ENCODE results near the gene FN3K. TPM values are rescaled to one million over a fixed set of nuclear protein-coding genes. Genes with fewer than 3 reads are reported as not detected.
A peak's percentile ranks its signal among the peaks of the same experiment; 100 is the strongest.

The FN3K gene
- total RNA-seq, result 1.9 and 2.7 TPM in 2 replicates

- Mint-ChIP-seq H3K36me3 (ENCODE audit: low read depth) (peaks cover 26% of the 10 kb centered on the region), H3K27ac (no peak within 1 kb of the TSS), H3K9me3 (peaks cover 9% of the 10 kb centered on the region), H3K27me3 (ENCODE audit: insufficient read depth) (no peaks in the 10 kb centered on the region), H3K4me3 (peak within 1 kb of the TSS; percentile 65), H3K4me1 (ENCODE audit: low read depth) (no peaks in the 10 kb centered on the region)
- intact Hi-C loops (cut with micrococcal nuclease), result loop anchor here (1.0 kb wide), 1 partner anchor 19 kb away; the partner anchor contains the start of gene FN3KRP
- DNase-seq (ENCODE audit: low spot score), result peak; percentile 26
Measured at GRCh38 chr17:82734987-82735866, at the start of gene FN3K. TSS of gene FN3K (plus strand) at chr17:82735615. CDS start at chr17:82735637, 22 bp downstream.

DNA sequence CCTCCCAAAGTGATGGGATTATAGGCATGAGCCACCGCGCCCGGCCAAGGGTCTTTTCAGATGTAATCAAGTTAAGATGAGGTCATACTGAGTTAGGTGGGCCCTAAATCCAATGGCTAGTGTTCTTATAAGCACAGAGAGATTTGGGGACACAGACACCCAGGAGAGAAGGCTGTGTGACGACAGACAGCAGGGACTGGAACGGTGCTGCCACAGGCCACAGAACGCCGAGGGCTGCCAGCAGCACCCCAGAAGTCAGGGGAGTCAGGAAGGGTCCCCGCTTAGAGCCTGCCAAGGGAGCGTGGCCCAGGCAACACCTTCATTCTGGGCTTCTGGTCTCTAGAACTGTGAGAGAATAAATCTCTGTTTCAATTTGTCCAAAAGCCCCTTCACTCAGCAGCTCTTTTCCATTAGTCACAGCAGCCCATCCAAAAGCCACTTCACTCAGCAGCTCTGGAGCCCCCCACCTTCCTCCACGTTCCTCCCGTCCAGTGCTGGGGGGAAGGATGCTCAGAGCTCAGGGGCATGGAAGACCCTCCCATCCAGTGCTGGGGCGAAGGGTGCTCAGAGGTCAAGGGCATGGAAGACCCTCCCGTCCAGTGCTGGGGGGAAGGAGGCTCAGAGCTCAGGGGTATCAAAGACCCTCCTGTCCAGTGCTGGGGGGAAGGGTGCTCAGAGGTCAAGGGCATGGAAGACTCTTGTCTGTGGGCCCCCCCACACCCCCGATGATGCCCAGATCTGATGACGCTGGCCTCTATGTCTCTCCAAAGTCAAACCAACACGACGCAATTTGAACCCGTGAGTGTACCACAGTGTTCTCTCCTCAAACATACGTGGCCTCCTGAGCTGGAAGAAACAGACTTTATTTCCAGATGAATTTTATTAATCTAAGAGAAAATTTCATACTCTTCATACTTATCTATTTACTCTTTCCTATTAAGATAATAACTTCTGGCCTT, 48.8 kb upstream of the FN3K start:
- intact Hi-C loops (cut with micrococcal nuclease), result no loop called here
- H3K27ac Mint-ChIP-seq, result no peak overlapping the region
- no peaks in the 10 kb centered on the region for H3K36me3 Mint-ChIP-seq (ENCODE audit: low read depth)

DNA sequence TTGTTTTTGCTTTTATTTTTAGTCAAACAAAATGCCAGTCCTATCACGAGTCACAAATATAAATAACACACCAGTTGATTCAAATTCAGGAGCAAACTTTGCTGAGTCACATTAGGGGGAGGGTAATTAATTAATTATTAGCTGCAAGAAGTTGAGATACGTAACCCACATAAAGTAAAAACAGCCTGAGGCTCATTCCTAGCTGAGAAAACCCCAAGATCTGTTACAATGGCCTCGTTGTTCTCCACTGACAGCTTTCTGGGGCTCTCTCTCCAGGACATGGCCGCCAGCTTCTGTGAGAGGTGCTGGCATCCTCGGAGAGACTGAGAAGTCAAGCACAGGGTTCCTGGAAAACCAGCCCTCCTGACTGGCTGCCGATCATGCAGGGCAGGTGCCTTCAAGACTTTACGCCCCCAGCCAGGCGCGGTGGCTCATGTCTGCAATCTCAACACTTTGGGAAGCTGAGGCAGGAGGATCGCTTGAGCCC, 48.0 kb upstream of the FN3K start:
- intact Hi-C loops (cut with micrococcal nuclease), result no loop called here
- Mint-ChIP-seq H3K36me3 (ENCODE audit: low read depth) (no peaks in the 10 kb centered on the region), H3K27ac (no peak overlapping the region), H3K4me1 (ENCODE audit: low read depth) (peaks cover 7% of the 10 kb centered on the region), H3K4me3 (no peak overlapping the region), H3K27me3 (ENCODE audit: insufficient read depth) (no peaks in the 10 kb centered on the region), H3K9me3 (peaks cover 1% of the 10 kb centered on the region)
- no peak for DNase-seq (ENCODE audit: low spot score)

More for the DNA sequence above, 48.8 kb upstream of the FN3K start:
- H3K4me1 Mint-ChIP-seq (ENCODE audit: low read depth), result peaks cover 7% of the 10 kb centered on the region
- no peak overlapping the region for H3K4me3 Mint-ChIP-seq
- H3K27me3 Mint-ChIP-seq (ENCODE audit: insufficient read depth), result no peaks in the 10 kb centered on the region
- no peak for DNase-seq (ENCODE audit: low spot score)
- H3K9me3 Mint-ChIP-seq, result peaks cover 9% of the 10 kb centered on the region

GRCh38 chr17:82687871-82688270, 47.5 kb upstream of the FN3K start:
- no peak for DNase-seq (ENCODE audit: low spot score)
- H3K27ac Mint-ChIP-seq, result no peak overlapping the region
- intact Hi-C loops (cut with micrococcal nuclease), result no loop called here
- no peaks in the 10 kb centered on the region for H3K36me3 Mint-ChIP-seq (ENCODE audit: low read depth)
- no peak overlapping the region for H3K4me3 Mint-ChIP-seq
- no peaks in the 10 kb centered on the region for H3K9me3 Mint-ChIP-seq
- H3K27me3 Mint-ChIP-seq (ENCODE audit: insufficient read depth), result no peaks in the 10 kb centered on the region
- peaks cover 7% of the 10 kb centered on the region for H3K4me1 Mint-ChIP-seq (ENCODE audit: low read depth)

- Mint-ChIP-seq H3K9me3 (peaks cover 6% of the 10 kb centered on the region), H3K36me3 (ENCODE audit: low read depth) (no peaks in the 10 kb centered on the region), H3K27me3 (ENCODE audit: insufficient read depth) (no peaks in the 10 kb centered on the region), H3K4me1 (ENCODE audit: low read depth) (peaks cover 7% of the 10 kb centered on the region), H3K4me3 (no peak overlapping the region), H3K27ac (no peak overlapping the region)
- no peak for DNase-seq (ENCODE audit: low spot score)
- intact Hi-C loops (cut with micrococcal nuclease), result no loop called here
Measured at GRCh38 chr17:82689077-82689476, 46.3 kb upstream of the FN3K start.

GRCh38 chr17:82690786-82691489, 44.5 kb upstream of the FN3K start:
- DNase-seq (ENCODE audit: low spot score), result no peak
- H3K27me3 Mint-ChIP-seq (ENCODE audit: insufficient read depth), result peaks cover 2% of the 10 kb centered on the region
- H3K27ac Mint-ChIP-seq, result no peak overlapping the region
- intact Hi-C loops (cut with micrococcal nuclease), result no loop called here
- no peaks in the 10 kb centered on the region for H3K36me3 Mint-ChIP-seq (ENCODE audit: low read depth)
- peaks cover 18% of the 10 kb centered on the region for H3K9me3 Mint-ChIP-seq
- H3K4me3 Mint-ChIP-seq, result no peak overlapping the region
- peaks cover 7% of the 10 kb centered on the region for H3K4me1 Mint-ChIP-seq (ENCODE audit: low read depth)

- intact Hi-C loops (cut with micrococcal nuclease), result no loop called here
- H3K4me1 Mint-ChIP-seq (ENCODE audit: low read depth), result peaks cover 7% of the 10 kb centered on the region
- H3K4me3 Mint-ChIP-seq, result no peak overlapping the region
- no peak overlapping the region for H3K27ac Mint-ChIP-seq
- H3K27me3 Mint-ChIP-seq (ENCODE audit: insufficient read depth), result peaks cover 8% of the 10 kb centered on the region
- H3K9me3 Mint-ChIP-seq, result peaks cover 18% of the 10 kb centered on the region
- no peak for DNase-seq (ENCODE audit: low spot score)
- no peaks in the 10 kb centered on the region for H3K36me3 Mint-ChIP-seq (ENCODE audit: low read depth)
Measured at GRCh38 chr17:82691714-82692113, 43.7 kb upstream of the FN3K start.

DNA sequence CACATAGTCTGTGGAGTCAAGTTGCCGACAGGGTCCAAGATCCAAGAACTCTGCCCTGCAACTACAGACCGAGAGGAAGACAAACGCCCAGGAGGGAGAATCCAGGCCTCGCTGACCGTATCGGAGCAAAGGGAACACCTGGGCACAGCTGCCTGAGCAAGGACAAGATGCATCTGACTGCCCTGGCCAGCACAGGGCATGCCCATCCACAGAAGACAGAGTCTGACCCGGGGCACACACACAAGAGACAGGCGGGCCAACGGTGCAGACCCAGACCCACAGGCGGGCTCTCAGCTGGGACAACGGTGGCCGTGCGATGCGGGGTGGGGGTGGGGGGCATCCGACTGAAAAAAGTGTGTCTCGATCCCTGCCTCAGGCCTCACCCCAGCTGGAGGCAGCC, 43.1 kb upstream of the FN3K start:
- Mint-ChIP-seq H3K36me3 (ENCODE audit: low read depth) (no peaks in the 10 kb centered on the region), H3K4me1 (ENCODE audit: low read depth) (peaks cover 7% of the 10 kb centered on the region), H3K9me3 (peaks cover 18% of the 10 kb centered on the region), H3K27ac (no peak overlapping the region), H3K4me3 (no peak overlapping the region), H3K27me3 (ENCODE audit: insufficient read depth) (peaks cover 8% of the 10 kb centered on the region)
- DNase-seq (ENCODE audit: low spot score), result no peak
- intact Hi-C loops (cut with micrococcal nuclease), result no loop called here

- Mint-ChIP-seq H3K27me3 (ENCODE audit: insufficient read depth) (peaks cover 8% of the 10 kb centered on the region), H3K4me3 (no peak overlapping the region), H3K27ac (no peak overlapping the region), H3K36me3 (ENCODE audit: low read depth) (no peaks in the 10 kb centered on the region), H3K9me3 (peaks cover 18% of the 10 kb centered on the region), H3K4me1 (ENCODE audit: low read depth) (peaks cover 7% of the 10 kb centered on the region)
- no peak for DNase-seq (ENCODE audit: low spot score)
- intact Hi-C loops (cut with micrococcal nuclease), result no loop called here
Measured at GRCh38 chr17:82693168-82693867, 42.1 kb upstream of the FN3K start.

GRCh38 chr17:82694647-82695046, 40.8 kb upstream of the FN3K start:
- Mint-ChIP-seq H3K27ac (no peak overlapping the region), H3K4me3 (no peak overlapping the region), H3K4me1 (ENCODE audit: low read depth) (peaks cover 7% of the 10 kb centered on the region), H3K27me3 (ENCODE audit: insufficient read depth) (peaks cover 10% of the 10 kb centered on the region), H3K36me3 (ENCODE audit: low read depth) (no peaks in the 10 kb centered on the region), H3K9me3 (peaks cover 18% of the 10 kb centered on the region)
- no peak for DNase-seq (ENCODE audit: low spot score)
- intact Hi-C loops (cut with micrococcal nuclease), result no loop called here

- no peaks in the 10 kb centered on the region for H3K4me1 Mint-ChIP-seq (ENCODE audit: low read depth)
Measured at GRCh38 chr17:82696259-82696658, 39.2 kb upstream of the FN3K start.

More at GRCh38 chr17:82696259-82696658, 39.2 kb upstream of the FN3K start:
- intact Hi-C loops (cut with micrococcal nuclease), result no loop called here
- Mint-ChIP-seq H3K9me3 (peaks cover 18% of the 10 kb centered on the region), H3K27me3 (ENCODE audit: insufficient read depth) (peaks cover 10% of the 10 kb centered on the region), H3K36me3 (ENCODE audit: low read depth) (no peaks in the 10 kb centered on the region), H3K27ac (no peak overlapping the region), H3K4me3 (no peak overlapping the region)
- DNase-seq (ENCODE audit: low spot score), result no peak

All from activated T-helper 1 cell treated with anti-CD3 and anti-CD28 coated beads, Interleukin-12 subunit alpha, Interleukin-12 subunit beta, Interleukin-2, Interleukin-4 antibody, amounts not matched to agents 30 ng/mL and 10 ng/mL and 1 ng/mL, durations not matched to agents 14 hours and 24 hours and 36 hours (primary cell).